Stimulated activated CD8-positive, alpha-beta memory T cell treated with anti-CD3 and anti-CD28 coated beads, Interleukin-12 subunit alpha, Interleukin-12 subunit beta, amount 100 ng/mL, for 1 hour (primary cell): ENCODE results near the gene CLCN7.

Experiments used
- DNase-seq: peaks from one replicate; pipeline ENCODE4 v3.0.0-alpha.2; 2020; ENCODE audit warnings: low read depth

The CLCN7 gene

GRCh38 chr16:1474796-1475551 lies at the start of gene CLCN7:
Gene CLCN7, minus strand, starts transcription at chr16:1475028. Its CDS starts 54 bp downstream, at chr16:1474974.
- peak; percentile 73 for DNase-seq

- no peak for DNase-seq
Observed at GRCh38 chr16:1524366-1524765, 49.5 kb upstream of the CLCN7 start.

GRCh38 chr16:1523581-1524245 lies 48.9 kb upstream of the CLCN7 start:
- no peak for DNase-seq

- DNase-seq, result no peak
Observed at GRCh38 chr16:1520461-1520860, 45.6 kb upstream of the CLCN7 start.

GRCh38 chr16:1519831-1520230 lies 45.0 kb upstream of the CLCN7 start:
- DNase-seq, result no peak

GRCh38 chr16:1518626-1519135 lies 43.9 kb upstream of the CLCN7 start:
- no peak for DNase-seq

- no peak for DNase-seq
Observed at GRCh38 chr16:1514507-1514906, 39.7 kb upstream of the CLCN7 start.

- DNase-seq, result no peak
Observed at GRCh38 chr16:1512774-1513173, 37.9 kb upstream of the CLCN7 start.

- DNase-seq, result no peak
Observed at GRCh38 chr16:1511662-1512569, 37.1 kb upstream of the CLCN7 start.

GRCh38 chr16:1510941-1511351 lies 36.1 kb upstream of the CLCN7 start:
- no peak for DNase-seq

GRCh38 chr16:1510272-1510671 lies 35.4 kb upstream of the CLCN7 start:
- DNase-seq, result no peak

- no peak for DNase-seq
Observed at GRCh38 chr16:1509307-1510221, 34.7 kb upstream of the CLCN7 start.

- no peak for DNase-seq
Observed at GRCh38 chr16:1508494-1509187, 33.8 kb upstream of the CLCN7 start.

GRCh38 chr16:1506494-1507213 lies 31.8 kb upstream of the CLCN7 start:
- no peak for DNase-seq

- no peak for DNase-seq
Observed at GRCh38 chr16:1505912-1506311, 31.1 kb upstream of the CLCN7 start.

GRCh38 chr16:1505073-1505844 lies 30.4 kb upstream of the CLCN7 start:
- no peak for DNase-seq

- no peak for DNase-seq
Observed at GRCh38 chr16:1503110-1503955, 28.5 kb upstream of the CLCN7 start.
